GM23338 (cell line): ENCODE measurements around the gene MOB2. TPM values are rescaled to one million over a fixed set of nuclear protein-coding genes. Genes with fewer than 3 reads are reported as not detected.

Experiments
- ATAC-seq: fragments of 200-7000 bp; cut with Tn5 transposase; 3 replicates; pipeline ENCODE4 v1.9.1; 2020
- DNase-seq: peaks from one replicate; pipeline ENCODE4 v3.0.0-alpha.2; 2015; ENCODE audit warnings: low spot score
- H2AFZ ChIP-seq: fragments of 200-600 bp; sonication (generic); 2 replicates; pipeline ENCODE4 v1.8.0; 2016; ENCODE audit warnings: antibody characterized with exemption, mild to moderate bottlenecking, moderate library complexity
- H3F3A ChIP-seq: fragments of 200-600 bp; sonication (generic); replicated peaks from 2 replicates; pipeline ENCODE4 v1.8.0; 2017; ENCODE audit warnings: antibody characterized with exemption, mixed run types, low read depth
- H3K27ac ChIP-seq: fragments of 200-600 bp; sonication (generic); 2 replicates; pipeline ENCODE4 v1.6.1; 2016; ENCODE audit warnings: low read depth
- H3K27me3 ChIP-seq: fragments of 200-600 bp; sonication (generic); 2 replicates; pipeline ENCODE4 v1.8.0; 2016; ENCODE audit warnings: mild to moderate bottlenecking, mixed run types, moderate library complexity; ENCODE audit not compliant: insufficient read depth
- H3K36me3 ChIP-seq: fragments of 200-600 bp; sonication (generic); 2 replicates; pipeline ENCODE4 v1.8.0; 2016; ENCODE audit warnings: mild to moderate bottlenecking; ENCODE audit not compliant: insufficient read depth
- H3K4me1 ChIP-seq: fragments of 200-600 bp; sonication (generic); 2 replicates; pipeline ENCODE4 v1.8.0; 2016; ENCODE audit warnings: mild to moderate bottlenecking, moderate library complexity; ENCODE audit not compliant: insufficient read depth
- H3K4me2 ChIP-seq: fragments of 200-600 bp; sonication (generic); 2 replicates; pipeline ENCODE4 v1.7.1; 2017; ENCODE audit warnings: mixed run types
- H3K4me3 ChIP-seq: fragments of 200-600 bp; sonication (generic); 2 replicates; pipeline ENCODE4 v1.6.1; 2016; ENCODE audit warnings: mixed run types
- H3K79me2 ChIP-seq: fragments of 200-600 bp; sonication (generic); replicated peaks from 2 replicates; pipeline ENCODE4 v1.8.0; 2017; ENCODE audit warnings: mild to moderate bottlenecking; ENCODE audit not compliant: insufficient read depth
- H3K9me2 ChIP-seq: fragments of 200-600 bp; sonication (generic); 2 replicates; pipeline ENCODE4 v1.8.0; 2017; ENCODE audit not compliant: insufficient read depth
- H4K20me1 ChIP-seq: fragments of 200-600 bp; sonication (generic); replicated peaks from 2 replicates; pipeline ENCODE4 v1.8.0; 2017; ENCODE audit warnings: mild to moderate bottlenecking; ENCODE audit not compliant: insufficient read depth
- H3K27ac Mint-ChIP-seq: 2 replicates; pipeline ENCODE4 v1.8.0; 2020; ENCODE audit warnings: inconsistent platforms, mild to moderate bottlenecking, moderate library complexity, mixed read lengths
- H3K27me3 Mint-ChIP-seq: 3 replicates; pipeline ENCODE4 v1.8.0; 2022; ENCODE audit warnings: low read depth, mild to moderate bottlenecking, moderate library complexity, mixed read lengths, inconsistent platforms; ENCODE audit not compliant: insufficient read depth, poor library complexity
- H3K36me3 Mint-ChIP-seq: 3 replicates; pipeline ENCODE4 v1.8.0; 2021; ENCODE audit warnings: low read depth, mild to moderate bottlenecking, inconsistent platforms, moderate library complexity, mixed read lengths
- H3K4me1 Mint-ChIP-seq: 3 replicates; pipeline ENCODE4 v1.8.0; 2020; ENCODE audit warnings: mild to moderate bottlenecking, inconsistent platforms, mixed read lengths
- H3K4me3 Mint-ChIP-seq: 3 replicates; pipeline ENCODE4 v1.8.0; 2021; ENCODE audit warnings: moderate library complexity, mild to moderate bottlenecking, inconsistent platforms, mixed read lengths
- H3K9me3 Mint-ChIP-seq: 3 replicates; pipeline ENCODE4 v1.8.0; 2020; ENCODE audit warnings: moderate library complexity, mild to moderate bottlenecking, inconsistent platforms, mixed read lengths
- CREB1 ChIP-seq: fragments of 250-450 bp; sonication (Bioruptor Pico); IDR thresholded peaks from 2 replicates; pipeline ENCODE4 v1.5.0; 2020; ENCODE audit warnings: low read depth, mild to moderate bottlenecking, moderate library complexity
- EZH2 ChIP-seq: fragments of 200-600 bp; sonication (generic); IDR thresholded peaks from one replicate; pipeline ENCODE4 v1.8.0; 2017; ENCODE audit warnings: antibody characterized with exemption, mild to moderate bottlenecking, low read depth; ENCODE audit not compliant: unreplicated experiment
- EZH2phosphoT487 ChIP-seq: fragments of 200-600 bp; sonication (generic); IDR thresholded peaks from one replicate; pipeline ENCODE4 v1.8.1; 2018; ENCODE audit warnings: antibody characterized with exemption; ENCODE audit not compliant: unreplicated experiment
- JUNB ChIP-seq: IDR thresholded peaks from one replicate; pipeline ENCODE4 v1.6.1; 2016; ENCODE audit warnings: antibody characterized with exemption; ENCODE audit not compliant: unreplicated experiment
- NANOG ChIP-seq: IDR thresholded peaks from 2 replicates; pipeline ENCODE4 v1.6.1; 2016; ENCODE audit warnings: antibody characterized with exemption, borderline replicate concordance
- POLR2AphosphoS5 ChIP-seq: IDR thresholded peaks from 2 replicates; pipeline ENCODE4 v1.6.1; 2016; ENCODE audit warnings: antibody characterized with exemption, low read depth
- STAT1 ChIP-seq: IDR thresholded peaks from one replicate; pipeline ENCODE4 v1.6.1; 2016; ENCODE audit warnings: antibody characterized with exemption; ENCODE audit not compliant: unreplicated experiment
- ZNF114 ChIP-seq: fragments of 250-450 bp; sonication (Bioruptor Pico); IDR thresholded peaks from 2 replicates; pipeline ENCODE4 v1.5.0; 2020; ENCODE audit warnings: mild to moderate bottlenecking, moderate library complexity
- ZNF331 ChIP-seq: fragments of 250-450 bp; sonication (Bioruptor Pico); IDR thresholded peaks from 2 replicates; pipeline ENCODE4 v1.5.0; 2020; ENCODE audit warnings: low read depth, mild to moderate bottlenecking, moderate library complexity
- polyA plus RNA-seq: library from polyadenylated mRNA; unstranded; fragments of >200 nt; fragmentation: Nextera tagmentation; extraction: Ambion mirVana; gene quantifications from 2 replicates; pipeline ENCODE4 v1.2.1, GENCODE V29; 2016
- total RNA-seq: library from RNA; depleted of rRNA; stranded (reverse); fragments of >200 nt; shearing (Covaris generic); gene quantifications from 2 replicates; pipeline ENCODE4 v1.2.3, GENCODE V29; 2014
- TF ChIP-seq, protein P1 (sequence below): IDR thresholded peaks from 2 replicates; pipeline ENCODE4 v1.6.1; 2016; ENCODE audit warnings: antibody characterized with exemption
- TF ChIP-seq, protein P2 (sequence below), 2 experiments: fragments of 200-600 bp in 1 of 2; sonication (generic) in 1 of 2; conservative IDR thresholded peaks; 2 replicates each; pipeline versions ENCODE4 v1.5.1 to v1.6.1; 2016 to 2017; ENCODE audit warnings: antibody characterized with exemption in 2 of 2, low read depth in 2 of 2, mild to moderate bottlenecking in 2 of 2, moderate library complexity in 1 of 2
- TF ChIP-seq, protein P3 (sequence below): fragments of 250-450 bp; sonication (Bioruptor Pico); IDR thresholded peaks from 2 replicates; pipeline ENCODE4 v1.5.0; 2020; ENCODE audit warnings: mild to moderate bottlenecking, moderate library complexity
- TF ChIP-seq, protein P4 (sequence below): IDR thresholded peaks from one replicate; pipeline ENCODE4 v1.6.1; 2018; ENCODE audit warnings: antibody characterized with exemption; ENCODE audit not compliant: unreplicated experiment

The MOB2 gene
- total and polyA plus RNA-seq, 2 experiments from 2014 or later, result 10.1 to 19.7 TPM

DNA sequence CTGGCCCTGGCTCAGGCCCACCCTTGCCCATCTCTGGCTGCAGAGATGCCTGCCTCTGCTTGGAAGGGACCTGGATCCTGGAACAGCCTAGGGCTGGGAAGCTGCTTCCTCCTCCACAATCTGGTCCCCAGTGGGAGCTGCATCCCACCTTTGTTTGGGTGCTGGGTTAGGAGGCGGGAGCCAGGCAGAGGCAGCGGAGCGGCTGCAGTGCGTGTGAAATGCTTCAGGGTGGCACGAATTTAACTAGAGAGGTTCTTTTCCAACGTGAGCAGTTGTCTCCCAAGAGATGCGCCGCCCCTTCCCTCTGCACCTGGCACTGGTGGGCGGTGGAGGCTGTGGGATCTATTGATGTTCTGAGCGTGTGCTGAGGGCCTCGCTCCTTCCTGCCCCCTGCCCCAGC is 65.3 kb downstream of the MOB2 start:
- Histone ChIP-seq H3K4me1 (no peaks in the 10 kb centered on the region), H3K9me2 (no peaks in the 10 kb centered on the region), H4K20me1 (no peaks in the 10 kb centered on the region), H3F3A (no peaks in the 10 kb centered on the region), H3K27me3 (no peaks in the 10 kb centered on the region), H3K79me2 (peaks cover 33% of the 10 kb centered on the region), H2AFZ (no peak overlapping the region), H3K4me3 (no peak overlapping the region), H3K36me3 (no peaks in the 10 kb centered on the region), H3K4me2 (no peak overlapping the region), H3K27ac (no peak overlapping the region)
- H3K27ac Mint-ChIP-seq, result no peak overlapping the region
- no peak for DNase-seq
- peaks cover 32% of the 10 kb centered on the region for H3K36me3 Mint-ChIP-seq
- H3K4me3 Mint-ChIP-seq, result no peak overlapping the region
- peaks cover 22% of the 10 kb centered on the region for H3K27me3 Mint-ChIP-seq
- H3K9me3 Mint-ChIP-seq, result peaks cover 34% of the 10 kb centered on the region
- ATAC-seq, result no peak
- H3K4me1 Mint-ChIP-seq, result no peaks in the 10 kb centered on the region
- TF ChIP-seq, protein P1, sequence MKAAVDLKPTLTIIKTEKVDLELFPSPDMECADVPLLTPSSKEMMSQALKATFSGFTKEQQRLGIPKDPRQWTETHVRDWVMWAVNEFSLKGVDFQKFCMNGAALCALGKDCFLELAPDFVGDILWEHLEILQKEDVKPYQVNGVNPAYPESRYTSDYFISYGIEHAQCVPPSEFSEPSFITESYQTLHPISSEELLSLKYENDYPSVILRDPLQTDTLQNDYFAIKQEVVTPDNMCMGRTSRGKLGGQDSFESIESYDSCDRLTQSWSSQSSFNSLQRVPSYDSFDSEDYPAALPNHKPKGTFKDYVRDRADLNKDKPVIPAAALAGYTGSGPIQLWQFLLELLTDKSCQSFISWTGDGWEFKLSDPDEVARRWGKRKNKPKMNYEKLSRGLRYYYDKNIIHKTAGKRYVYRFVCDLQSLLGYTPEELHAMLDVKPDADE, result no peak
- TF ChIP-seq EZH2 (no peak), CREB1 (no peak), ZNF331 (CRISPR knock-in tag) (no peak), STAT1 (no peak), EZH2phosphoT487 (no peak), NANOG (no peak), JUNB (no peak), ZNF114 (CRISPR knock-in tag) (no peak), POLR2AphosphoS5 (no peak)
- TF ChIP-seq, protein P2, sequence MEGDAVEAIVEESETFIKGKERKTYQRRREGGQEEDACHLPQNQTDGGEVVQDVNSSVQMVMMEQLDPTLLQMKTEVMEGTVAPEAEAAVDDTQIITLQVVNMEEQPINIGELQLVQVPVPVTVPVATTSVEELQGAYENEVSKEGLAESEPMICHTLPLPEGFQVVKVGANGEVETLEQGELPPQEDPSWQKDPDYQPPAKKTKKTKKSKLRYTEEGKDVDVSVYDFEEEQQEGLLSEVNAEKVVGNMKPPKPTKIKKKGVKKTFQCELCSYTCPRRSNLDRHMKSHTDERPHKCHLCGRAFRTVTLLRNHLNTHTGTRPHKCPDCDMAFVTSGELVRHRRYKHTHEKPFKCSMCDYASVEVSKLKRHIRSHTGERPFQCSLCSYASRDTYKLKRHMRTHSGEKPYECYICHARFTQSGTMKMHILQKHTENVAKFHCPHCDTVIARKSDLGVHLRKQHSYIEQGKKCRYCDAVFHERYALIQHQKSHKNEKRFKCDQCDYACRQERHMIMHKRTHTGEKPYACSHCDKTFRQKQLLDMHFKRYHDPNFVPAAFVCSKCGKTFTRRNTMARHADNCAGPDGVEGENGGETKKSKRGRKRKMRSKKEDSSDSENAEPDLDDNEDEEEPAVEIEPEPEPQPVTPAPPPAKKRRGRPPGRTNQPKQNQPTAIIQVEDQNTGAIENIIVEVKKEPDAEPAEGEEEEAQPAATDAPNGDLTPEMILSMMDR (conservative IDR thresholded peaks at IDR 0.05; ENCODE audit: low read depth in 2 of 2), result no peak
- TF ChIP-seq, protein P3, sequence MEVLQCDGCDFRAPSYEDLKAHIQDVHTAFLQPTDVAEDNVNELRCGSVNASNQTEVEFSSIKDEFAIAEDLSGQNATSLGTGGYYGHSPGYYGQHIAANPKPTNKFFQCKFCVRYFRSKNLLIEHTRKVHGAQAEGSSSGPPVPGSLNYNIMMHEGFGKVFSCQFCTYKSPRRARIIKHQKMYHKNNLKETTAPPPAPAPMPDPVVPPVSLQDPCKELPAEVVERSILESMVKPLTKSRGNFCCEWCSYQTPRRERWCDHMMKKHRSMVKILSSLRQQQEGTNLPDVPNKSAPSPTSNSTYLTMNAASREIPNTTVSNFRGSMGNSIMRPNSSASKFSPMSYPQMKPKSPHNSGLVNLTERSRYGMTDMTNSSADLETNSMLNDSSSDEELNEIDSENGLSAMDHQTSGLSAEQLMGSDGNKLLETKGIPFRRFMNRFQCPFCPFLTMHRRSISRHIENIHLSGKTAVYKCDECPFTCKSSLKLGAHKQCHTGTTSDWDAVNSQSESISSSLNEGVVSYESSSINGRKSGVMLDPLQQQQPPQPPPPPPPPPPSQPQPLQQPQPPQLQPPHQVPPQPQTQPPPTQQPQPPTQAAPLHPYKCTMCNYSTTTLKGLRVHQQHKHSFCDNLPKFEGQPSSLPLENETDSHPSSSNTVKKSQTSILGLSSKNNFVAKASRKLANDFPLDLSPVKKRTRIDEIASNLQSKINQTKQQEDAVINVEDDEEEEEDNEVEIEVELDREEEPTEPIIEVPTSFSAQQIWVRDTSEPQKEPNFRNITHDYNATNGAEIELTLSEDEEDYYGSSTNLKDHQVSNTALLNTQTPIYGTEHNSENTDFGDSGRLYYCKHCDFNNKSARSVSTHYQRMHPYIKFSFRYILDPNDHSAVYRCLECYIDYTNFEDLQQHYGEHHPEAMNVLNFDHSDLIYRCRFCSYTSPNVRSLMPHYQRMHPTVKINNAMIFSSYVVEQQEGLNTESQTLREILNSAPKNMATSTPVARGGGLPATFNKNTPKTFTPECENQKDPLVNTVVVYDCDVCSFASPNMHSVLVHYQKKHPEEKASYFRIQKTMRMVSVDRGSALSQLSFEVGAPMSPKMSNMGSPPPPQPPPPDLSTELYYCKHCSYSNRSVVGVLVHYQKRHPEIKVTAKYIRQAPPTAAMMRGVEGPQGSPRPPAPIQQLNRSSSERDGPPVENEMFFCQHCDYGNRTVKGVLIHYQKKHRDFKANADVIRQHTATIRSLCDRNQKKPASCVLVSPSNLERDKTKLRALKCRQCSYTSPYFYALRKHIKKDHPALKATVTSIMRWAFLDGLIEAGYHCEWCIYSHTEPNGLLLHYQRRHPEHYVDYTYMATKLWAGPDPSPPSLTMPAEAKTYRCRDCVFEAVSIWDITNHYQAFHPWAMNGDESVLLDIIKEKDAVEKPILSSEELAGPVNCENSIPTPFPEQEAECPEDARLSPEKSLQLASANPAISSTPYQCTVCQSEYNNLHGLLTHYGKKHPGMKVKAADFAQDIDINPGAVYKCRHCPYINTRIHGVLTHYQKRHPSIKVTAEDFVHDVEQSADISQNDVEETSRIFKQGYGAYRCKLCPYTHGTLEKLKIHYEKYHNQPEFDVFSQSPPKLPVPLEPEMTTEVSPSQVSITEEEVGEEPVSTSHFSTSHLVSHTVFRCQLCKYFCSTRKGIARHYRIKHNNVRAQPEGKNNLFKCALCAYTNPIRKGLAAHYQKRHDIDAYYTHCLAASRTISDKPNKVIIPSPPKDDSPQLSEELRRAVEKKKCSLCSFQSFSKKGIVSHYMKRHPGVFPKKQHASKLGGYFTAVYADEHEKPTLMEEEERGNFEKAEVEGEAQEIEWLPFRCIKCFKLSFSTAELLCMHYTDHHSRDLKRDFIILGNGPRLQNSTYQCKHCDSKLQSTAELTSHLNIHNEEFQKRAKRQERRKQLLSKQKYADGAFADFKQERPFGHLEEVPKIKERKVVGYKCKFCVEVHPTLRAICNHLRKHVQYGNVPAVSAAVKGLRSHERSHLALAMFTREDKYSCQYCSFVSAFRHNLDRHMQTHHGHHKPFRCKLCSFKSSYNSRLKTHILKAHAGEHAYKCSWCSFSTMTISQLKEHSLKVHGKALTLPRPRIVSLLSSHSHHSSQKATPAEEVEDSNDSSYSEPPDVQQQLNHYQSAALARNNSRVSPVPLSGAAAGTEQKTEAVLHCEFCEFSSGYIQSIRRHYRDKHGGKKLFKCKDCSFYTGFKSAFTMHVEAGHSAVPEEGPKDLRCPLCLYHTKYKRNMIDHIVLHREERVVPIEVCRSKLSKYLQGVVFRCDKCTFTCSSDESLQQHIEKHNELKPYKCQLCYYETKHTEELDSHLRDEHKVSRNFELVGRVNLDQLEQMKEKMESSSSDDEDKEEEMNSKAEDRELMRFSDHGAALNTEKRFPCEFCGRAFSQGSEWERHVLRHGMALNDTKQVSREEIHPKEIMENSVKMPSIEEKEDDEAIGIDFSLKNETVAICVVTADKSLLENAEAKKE (CRISPR knock-in tag), result no peak
- TF ChIP-seq, protein P4, sequence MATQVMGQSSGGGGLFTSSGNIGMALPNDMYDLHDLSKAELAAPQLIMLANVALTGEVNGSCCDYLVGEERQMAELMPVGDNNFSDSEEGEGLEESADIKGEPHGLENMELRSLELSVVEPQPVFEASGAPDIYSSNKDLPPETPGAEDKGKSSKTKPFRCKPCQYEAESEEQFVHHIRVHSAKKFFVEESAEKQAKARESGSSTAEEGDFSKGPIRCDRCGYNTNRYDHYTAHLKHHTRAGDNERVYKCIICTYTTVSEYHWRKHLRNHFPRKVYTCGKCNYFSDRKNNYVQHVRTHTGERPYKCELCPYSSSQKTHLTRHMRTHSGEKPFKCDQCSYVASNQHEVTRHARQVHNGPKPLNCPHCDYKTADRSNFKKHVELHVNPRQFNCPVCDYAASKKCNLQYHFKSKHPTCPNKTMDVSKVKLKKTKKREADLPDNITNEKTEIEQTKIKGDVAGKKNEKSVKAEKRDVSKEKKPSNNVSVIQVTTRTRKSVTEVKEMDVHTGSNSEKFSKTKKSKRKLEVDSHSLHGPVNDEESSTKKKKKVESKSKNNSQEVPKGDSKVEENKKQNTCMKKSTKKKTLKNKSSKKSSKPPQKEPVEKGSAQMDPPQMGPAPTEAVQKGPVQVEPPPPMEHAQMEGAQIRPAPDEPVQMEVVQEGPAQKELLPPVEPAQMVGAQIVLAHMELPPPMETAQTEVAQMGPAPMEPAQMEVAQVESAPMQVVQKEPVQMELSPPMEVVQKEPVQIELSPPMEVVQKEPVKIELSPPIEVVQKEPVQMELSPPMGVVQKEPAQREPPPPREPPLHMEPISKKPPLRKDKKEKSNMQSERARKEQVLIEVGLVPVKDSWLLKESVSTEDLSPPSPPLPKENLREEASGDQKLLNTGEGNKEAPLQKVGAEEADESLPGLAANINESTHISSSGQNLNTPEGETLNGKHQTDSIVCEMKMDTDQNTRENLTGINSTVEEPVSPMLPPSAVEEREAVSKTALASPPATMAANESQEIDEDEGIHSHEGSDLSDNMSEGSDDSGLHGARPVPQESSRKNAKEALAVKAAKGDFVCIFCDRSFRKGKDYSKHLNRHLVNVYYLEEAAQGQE, result no peak
